Endothelial cell (in vitro differentiated cells): ENCODE data around the gene RPRD1B. TPM values are rescaled to one million over a fixed set of nuclear protein-coding genes. Genes with fewer than 3 reads are reported as not detected.

Experiments
- DNase-seq: peaks from one replicate; pipeline ENCODE4 v3.0.0; 2021; ENCODE audit warnings: low spot score
- H3K27ac Mint-ChIP-seq: one replicate; pipeline ENCODE4 v1.8.0; 2021; ENCODE audit warnings: mixed read lengths, inconsistent platforms; ENCODE audit not compliant: unreplicated experiment
- H3K27me3 Mint-ChIP-seq: one replicate; pipeline ENCODE4 v1.8.0; 2021; ENCODE audit warnings: mild to moderate bottlenecking, moderate library complexity, mixed read lengths, inconsistent platforms; ENCODE audit not compliant: unreplicated experiment
- H3K36me3 Mint-ChIP-seq: one replicate; pipeline ENCODE4 v1.8.0; 2021; ENCODE audit warnings: mild to moderate bottlenecking, low read depth, mixed read lengths, inconsistent platforms; ENCODE audit not compliant: unreplicated experiment
- H3K4me1 Mint-ChIP-seq: one replicate; pipeline ENCODE4 v1.8.0; 2021; ENCODE audit warnings: mild to moderate bottlenecking, mixed read lengths, inconsistent platforms; ENCODE audit not compliant: unreplicated experiment
- H3K4me3 Mint-ChIP-seq: one replicate; pipeline ENCODE4 v1.8.0; 2021; ENCODE audit warnings: mild to moderate bottlenecking, mixed read lengths, inconsistent platforms; ENCODE audit not compliant: unreplicated experiment
- H3K9me3 Mint-ChIP-seq: one replicate; pipeline ENCODE4 v1.8.0; 2021; ENCODE audit warnings: mixed read lengths, inconsistent platforms; ENCODE audit not compliant: unreplicated experiment
- CTCF ChIP-seq: fragments of 200-600 bp; sonication (generic); IDR thresholded peaks from one replicate; pipeline ENCODE4 v1.5.0; 2021; ENCODE audit warnings: antibody characterized with exemption; ENCODE audit not compliant: unreplicated experiment
- total RNA-seq: library from RNA; stranded (reverse); fragmentation: NEBNext Ultra II Directional; extraction: Animal tissue kit (Norgen Biotek cat#: 25700); gene quantifications from one replicate; pipeline ENCODE4 v1.2.1, GENCODE V29; 2021; ENCODE audit not compliant: unreplicated experiment

RPRD1B gene
- total RNA-seq, 1 donor from 2014 or later = 24.1 TPM

GRCh38 chr20:38111366-38112232 lies 78.1 kb downstream of the RPRD1B start:
- Mint-ChIP-seq H3K27ac (no peak overlapping the region), H3K27me3 (peaks cover 4% of the 10 kb centered on the region), H3K36me3 (no peaks in the 10 kb centered on the region), H3K9me3 (no peaks in the 10 kb centered on the region), H3K4me3 (no peak overlapping the region), H3K4me1 (peaks cover 7% of the 10 kb centered on the region)
- TF ChIP-seq CTCF = no peak
- no peak for DNase-seq

- DNase-seq = no peak
- Mint-ChIP-seq H3K36me3 (no peaks in the 10 kb centered on the region), H3K9me3 (no peaks in the 10 kb centered on the region), H3K4me1 (peaks cover 7% of the 10 kb centered on the region), H3K27ac (no peak overlapping the region), H3K4me3 (no peak overlapping the region), H3K27me3 (peaks cover 4% of the 10 kb centered on the region)
- TF ChIP-seq CTCF = no peak
Observed at GRCh38 chr20:38112261-38112929, 78.8 kb downstream of the RPRD1B start.

GRCh38 chr20:38112930-38113294 lies 79.4 kb downstream of the RPRD1B start:
- no peak for DNase-seq
- Mint-ChIP-seq H3K36me3 (no peaks in the 10 kb centered on the region), H3K27me3 (peaks cover 4% of the 10 kb centered on the region), H3K9me3 (no peaks in the 10 kb centered on the region), H3K27ac (no peak overlapping the region), H3K4me1 (peaks cover 7% of the 10 kb centered on the region), H3K4me3 (no peak overlapping the region)
- no peak for TF ChIP-seq CTCF

DNA sequence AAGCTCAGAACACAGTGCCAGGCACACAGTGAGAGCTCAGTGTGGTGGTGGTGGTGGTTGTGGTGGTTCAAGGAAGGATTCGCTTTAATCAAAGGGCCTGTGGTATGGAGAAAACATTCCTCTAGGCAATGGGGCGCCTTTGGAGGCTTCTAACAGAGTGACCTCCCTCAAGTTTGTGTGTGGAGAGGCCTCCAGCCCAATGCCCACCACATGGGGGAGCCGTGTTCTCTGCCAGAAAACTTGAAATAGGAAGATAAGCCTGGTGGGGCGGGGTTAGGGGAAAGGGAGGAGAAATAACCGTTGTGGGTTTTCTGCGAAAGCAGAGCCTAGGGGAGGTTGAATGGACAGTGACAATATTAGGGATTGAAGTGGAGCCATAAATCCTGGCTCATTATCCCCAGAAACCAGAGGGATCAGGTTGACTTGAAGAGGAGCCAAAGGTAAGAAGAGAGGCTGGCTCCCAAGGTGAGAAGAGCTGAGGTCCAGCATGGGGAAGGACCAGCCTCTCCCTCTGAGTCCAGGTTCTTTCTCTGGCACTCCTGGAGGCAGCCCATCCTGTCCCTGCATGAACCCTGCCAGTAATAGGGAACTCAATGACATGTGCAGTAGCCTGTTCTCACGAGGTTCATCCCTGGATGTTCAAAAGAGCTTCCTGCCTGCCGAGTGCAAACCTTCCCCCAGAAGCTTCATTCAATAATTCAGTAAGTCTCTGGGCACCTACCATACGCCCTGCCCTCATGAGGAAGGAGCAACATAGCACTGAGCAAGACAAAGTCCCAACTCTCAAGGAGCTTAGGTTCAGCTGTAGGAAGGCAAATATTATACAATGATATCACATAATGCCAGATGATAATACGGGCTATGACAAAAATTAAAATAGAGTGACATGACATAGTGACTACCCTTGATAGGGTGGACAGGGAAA lies 80.1 kb downstream of the RPRD1B start:
- H3K27ac Mint-ChIP-seq = no peak overlapping the region
- DNase-seq = peak; percentile 49
- peaks cover 4% of the 10 kb centered on the region for H3K27me3 Mint-ChIP-seq
- TF ChIP-seq CTCF = peak; percentile 15
- H3K4me1 Mint-ChIP-seq = peaks cover 4% of the 10 kb centered on the region
- H3K9me3 Mint-ChIP-seq = no peaks in the 10 kb centered on the region
- no peak overlapping the region for H3K4me3 Mint-ChIP-seq
- no peaks in the 10 kb centered on the region for H3K36me3 Mint-ChIP-seq
